HPDE6-E6E7 (cell line): ENCODE data around the gene FRK.
A peak's percentile ranks its signal among the peaks of the same experiment; 100 is the strongest.
"Not testable (repeated sequence)": the region's sequence is repeated elsewhere in the genome, so short reads cannot be mapped to it uniquely, and the experiment has no call there.

Experiments
- DNase-seq: peaks from one replicate; pipeline ENCODE4 v3.0.0; 2011; ENCODE audit warnings: missing footprints; ENCODE audit errors: extremely low spot score

Gene FRK

DNA sequence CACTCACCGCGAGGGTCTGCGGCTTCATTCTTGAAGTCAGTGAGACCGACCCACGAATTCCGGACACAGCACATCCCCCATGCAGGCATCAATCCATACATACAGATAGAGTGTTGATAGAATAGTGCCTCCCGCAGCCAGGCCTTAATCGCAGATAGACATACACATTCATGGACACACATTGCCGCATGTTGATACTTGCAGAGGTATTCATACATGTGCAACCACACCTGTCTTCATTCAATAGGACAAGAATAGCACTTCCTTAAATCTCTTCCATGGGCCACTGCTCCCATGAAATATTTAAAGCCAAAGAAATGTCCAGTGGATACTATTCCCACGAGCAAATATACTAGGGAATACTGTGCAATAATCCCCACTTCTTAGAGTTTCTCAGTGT is 170.5 kb downstream of the FRK start:
- DNase-seq = no peak

- not testable (repeated sequence) for DNase-seq
Measured at GRCh38 chr6:115888687-115889470, 171.8 kb downstream of the FRK start.

DNA sequence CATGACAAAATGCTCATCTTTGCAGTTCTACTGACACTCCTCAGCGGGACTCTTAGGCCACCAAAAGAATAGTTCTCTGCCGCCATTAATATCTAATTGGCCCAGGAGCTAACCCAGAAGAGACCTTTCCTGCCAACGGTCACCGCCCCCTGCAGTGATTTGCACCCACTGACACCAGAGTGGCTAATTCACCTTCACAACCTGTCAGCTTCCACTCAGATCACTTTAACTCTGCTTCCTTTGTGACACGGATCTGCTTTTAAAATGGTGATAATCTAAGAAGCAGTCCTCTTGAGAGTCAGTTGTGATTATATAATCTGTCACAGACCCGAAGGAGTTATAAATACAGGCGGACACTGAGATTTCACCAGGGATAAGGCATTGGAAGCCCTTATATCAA is 172.8 kb downstream of the FRK start:
- DNase-seq = no peak

DNA sequence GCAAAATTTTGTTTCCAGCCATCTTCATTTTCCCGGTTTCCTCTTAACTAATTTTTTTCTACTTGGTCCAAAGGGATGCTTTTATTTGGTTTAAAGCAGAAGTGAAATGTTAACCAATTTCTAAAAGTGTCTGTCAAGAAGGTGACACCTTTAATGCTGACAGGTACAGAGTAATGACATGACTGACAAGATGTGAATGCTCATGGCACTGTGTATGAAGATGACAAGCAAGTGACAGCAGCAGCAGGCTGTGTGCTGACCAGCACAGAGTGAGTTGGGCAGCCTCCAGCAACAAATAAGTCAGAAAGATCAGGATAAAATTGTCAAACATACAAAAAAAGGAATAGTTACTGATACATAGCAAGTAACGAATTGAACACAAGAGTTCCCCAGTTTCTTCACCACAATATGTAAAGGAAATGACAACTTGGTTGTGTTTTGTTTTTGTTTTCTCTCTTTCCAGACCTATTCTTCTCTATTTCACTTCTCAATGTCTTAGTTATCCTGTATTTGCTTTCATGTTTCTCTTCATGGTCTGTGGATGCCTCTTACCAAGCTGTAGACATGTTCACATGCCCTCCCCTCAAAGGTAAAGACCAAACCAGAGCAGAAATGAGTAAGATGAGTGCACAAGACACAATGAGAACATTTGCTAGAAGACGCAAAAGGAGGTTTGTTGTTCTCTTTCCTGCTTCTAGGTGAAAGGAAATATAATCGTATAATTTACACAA is 174.9 kb downstream of the FRK start:
- no peak for DNase-seq

GRCh38 chr6:115882771-115883170 is 177.9 kb downstream of the FRK start:
- peak; percentile 31 for DNase-seq

- DNase-seq = peak; percentile 75
Measured at GRCh38 chr6:115882174-115882573, 178.5 kb downstream of the FRK start.
